Measurements from ENCODE around the gene HID1.

DNA sequence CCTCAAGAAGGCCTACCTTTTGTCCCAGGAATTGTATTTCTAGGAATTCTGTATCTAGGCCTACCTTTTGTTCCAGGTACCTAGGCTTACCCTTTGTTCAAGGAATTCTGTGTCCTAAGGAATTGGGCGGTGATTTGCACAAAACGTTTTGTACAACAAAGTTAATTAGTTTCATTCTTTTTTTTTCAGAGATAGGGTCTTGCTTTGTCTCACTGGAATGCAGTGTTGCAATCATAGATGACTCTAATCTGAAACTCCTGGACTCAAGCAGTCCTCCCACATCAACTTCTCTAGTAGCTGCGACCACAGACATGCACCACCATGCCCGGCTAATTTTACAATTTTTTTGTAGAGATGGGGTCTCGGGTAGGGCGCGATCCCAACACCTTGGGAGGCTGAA lies 21.9 kb upstream of the HID1 start:
- TF ChIP-seq EZH2 (IDR thresholded peaks at IDR 0.05; ENCODE audit: insufficient read depth, poor library complexity, severe bottlenecking) (no peak), EZH2phosphoT487 (IDR thresholded peaks at IDR 0.05; ENCODE audit: insufficient read depth, low read depth) (no peak)
